OCI-LY7 (cell line): ENCODE measurements around the gene SNRPD1.
"Not testable (repeated sequence)": the region's sequence is repeated elsewhere in the genome, so short reads cannot be mapped to it uniquely, and the experiment has no call there.

ENCODE experiments used
- EZH2phosphoT487 ChIP-seq: fragments of 200-600 bp; sonication (generic); IDR thresholded peaks from 2 replicates; pipeline ENCODE4 v1.6.1; 2018; ENCODE audit warnings: low read depth, borderline replicate concordance, mild to moderate bottlenecking, mixed run types, antibody characterized with exemption, low read length, moderate library complexity, mixed read lengths
- TF ChIP-seq, protein P1 (sequence below): fragments of 200-600 bp; sonication (generic); conservative IDR thresholded peaks from 2 replicates; pipeline ENCODE4 v1.5.1; 2014; ENCODE audit warnings: mild to moderate bottlenecking, antibody characterized with exemption, low read length, moderate library complexity, mixed read lengths

DNA sequence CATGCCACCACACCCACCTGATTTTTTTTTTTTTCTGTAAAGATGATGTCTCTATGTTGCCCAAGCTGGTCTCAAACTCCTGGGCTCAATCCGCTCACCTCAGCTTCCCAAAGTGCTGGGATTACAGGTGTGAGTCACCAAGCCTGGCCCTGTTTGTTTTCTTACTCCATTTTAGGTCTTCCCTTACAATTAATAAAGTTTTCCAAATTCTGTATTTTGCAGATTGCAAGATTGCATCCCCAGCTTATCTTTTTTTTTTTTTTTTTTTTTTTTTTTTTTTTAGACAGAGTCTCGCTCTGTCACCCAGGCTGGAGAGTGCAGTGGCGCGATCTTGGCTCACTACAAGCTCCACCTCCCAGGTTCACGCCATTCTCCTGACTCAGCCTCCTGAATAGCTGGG is 28.3 kb downstream of the SNRPD1 start:
- TF ChIP-seq, protein P1, sequence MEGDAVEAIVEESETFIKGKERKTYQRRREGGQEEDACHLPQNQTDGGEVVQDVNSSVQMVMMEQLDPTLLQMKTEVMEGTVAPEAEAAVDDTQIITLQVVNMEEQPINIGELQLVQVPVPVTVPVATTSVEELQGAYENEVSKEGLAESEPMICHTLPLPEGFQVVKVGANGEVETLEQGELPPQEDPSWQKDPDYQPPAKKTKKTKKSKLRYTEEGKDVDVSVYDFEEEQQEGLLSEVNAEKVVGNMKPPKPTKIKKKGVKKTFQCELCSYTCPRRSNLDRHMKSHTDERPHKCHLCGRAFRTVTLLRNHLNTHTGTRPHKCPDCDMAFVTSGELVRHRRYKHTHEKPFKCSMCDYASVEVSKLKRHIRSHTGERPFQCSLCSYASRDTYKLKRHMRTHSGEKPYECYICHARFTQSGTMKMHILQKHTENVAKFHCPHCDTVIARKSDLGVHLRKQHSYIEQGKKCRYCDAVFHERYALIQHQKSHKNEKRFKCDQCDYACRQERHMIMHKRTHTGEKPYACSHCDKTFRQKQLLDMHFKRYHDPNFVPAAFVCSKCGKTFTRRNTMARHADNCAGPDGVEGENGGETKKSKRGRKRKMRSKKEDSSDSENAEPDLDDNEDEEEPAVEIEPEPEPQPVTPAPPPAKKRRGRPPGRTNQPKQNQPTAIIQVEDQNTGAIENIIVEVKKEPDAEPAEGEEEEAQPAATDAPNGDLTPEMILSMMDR, result not testable (repeated sequence)
- not testable (repeated sequence) for TF ChIP-seq EZH2phosphoT487
